Breast epithelium (tissue), 4 donors: Measurements from ENCODE around the gene MBLAC1. TPM values are rescaled to one million over a fixed set of nuclear protein-coding genes. Genes with fewer than 3 reads are reported as not detected.

Experiments used
- DNase-seq, 2 donors: peaks; one replicate each; pipeline ENCODE4 v3.0.0-alpha.2; 2019; ENCODE audit warnings: low spot score in 2 of 2
- H3K27ac ChIP-seq, 2 donors: fragments of 200-600 bp; sonication (generic) in 1 of 2; one replicate each; pipeline ENCODE4 v1.5.1; 2016 to 2019; ENCODE audit warnings: mild to moderate bottlenecking in 1 of 2
- H3K27me3 ChIP-seq, 2 donors: fragments of 200-600 bp; sonication (generic) in 1 of 2; one replicate each; pipeline versions ENCODE4 v1.5.1 to v1.6.0; 2017 to 2019; ENCODE audit warnings: control low read depth in 1 of 2, mild to moderate bottlenecking in 1 of 2
- H3K36me3 ChIP-seq: fragments of 200-600 bp; one replicate; pipeline ENCODE4 v1.5.1; 2019
- H3K4me1 ChIP-seq, 2 donors: fragments of 200-600 bp; sonication (generic); one replicate each; pipeline ENCODE4 v1.5.1; 2016 to 2019; ENCODE audit warnings: control low read depth in 1 of 2
- H3K4me3 ChIP-seq, 3 donors: fragments of 200-600 bp; sonication (generic); 1 replicate in 2 of 3; 2 replicates in 1 of 3; pipeline ENCODE4 v1.5.1; 2016 to 2019; ENCODE audit warnings: mild to moderate bottlenecking in 3 of 3, moderate library complexity in 2 of 3
- H3K9me3 ChIP-seq, 2 donors: fragments of 200-600 bp; sonication (generic) in 1 of 2; one replicate each; pipeline ENCODE4 v1.5.1; 2016 to 2019; ENCODE audit warnings: control low read depth in 1 of 2
- POLR2A ChIP-seq: fragments of 450-650 bp; IDR thresholded peaks from one replicate; pipeline ENCODE4 v1.6.1; 2016; ENCODE audit warnings: antibody characterized with exemption, mild to moderate bottlenecking, moderate library complexity
- POLR2AphosphoS5 ChIP-seq, 3 donors: sonication (generic); formaldehyde crosslinking; IDR thresholded peaks; one replicate each; pipeline ENCODE4 v1.6.1; 2017; ENCODE audit warnings: antibody characterized with exemption in 3 of 3
- intact Hi-C: fragments of 100-400 bp; cut with DNase I; formaldehyde crosslinking; loops from one replicate; pipeline ENCODE4 v1.15.1; 2023; ENCODE audit warnings: low total_unique reads
- total RNA-seq, 3 donors: library from RNA; depleted of rRNA; stranded (reverse); fragments of >200 nt; gene quantifications; one replicate each; pipeline ENCODE4 v1.1.0, GENCODE V29; 2016
- TF ChIP-seq, protein P1 (sequence below), 3 donors: fragments of 450-650 bp; IDR thresholded peaks; one replicate each; pipeline ENCODE4 v1.5.1; 2016 to 2017; ENCODE audit warnings: antibody characterized with exemption in 3 of 3, mild to moderate bottlenecking in 3 of 3, moderate library complexity in 3 of 3

The MBLAC1 gene
- total RNA-seq, 3 donors from 2014 or later, result 2.7 to 6.9 (median 4.5) TPM

DNA sequence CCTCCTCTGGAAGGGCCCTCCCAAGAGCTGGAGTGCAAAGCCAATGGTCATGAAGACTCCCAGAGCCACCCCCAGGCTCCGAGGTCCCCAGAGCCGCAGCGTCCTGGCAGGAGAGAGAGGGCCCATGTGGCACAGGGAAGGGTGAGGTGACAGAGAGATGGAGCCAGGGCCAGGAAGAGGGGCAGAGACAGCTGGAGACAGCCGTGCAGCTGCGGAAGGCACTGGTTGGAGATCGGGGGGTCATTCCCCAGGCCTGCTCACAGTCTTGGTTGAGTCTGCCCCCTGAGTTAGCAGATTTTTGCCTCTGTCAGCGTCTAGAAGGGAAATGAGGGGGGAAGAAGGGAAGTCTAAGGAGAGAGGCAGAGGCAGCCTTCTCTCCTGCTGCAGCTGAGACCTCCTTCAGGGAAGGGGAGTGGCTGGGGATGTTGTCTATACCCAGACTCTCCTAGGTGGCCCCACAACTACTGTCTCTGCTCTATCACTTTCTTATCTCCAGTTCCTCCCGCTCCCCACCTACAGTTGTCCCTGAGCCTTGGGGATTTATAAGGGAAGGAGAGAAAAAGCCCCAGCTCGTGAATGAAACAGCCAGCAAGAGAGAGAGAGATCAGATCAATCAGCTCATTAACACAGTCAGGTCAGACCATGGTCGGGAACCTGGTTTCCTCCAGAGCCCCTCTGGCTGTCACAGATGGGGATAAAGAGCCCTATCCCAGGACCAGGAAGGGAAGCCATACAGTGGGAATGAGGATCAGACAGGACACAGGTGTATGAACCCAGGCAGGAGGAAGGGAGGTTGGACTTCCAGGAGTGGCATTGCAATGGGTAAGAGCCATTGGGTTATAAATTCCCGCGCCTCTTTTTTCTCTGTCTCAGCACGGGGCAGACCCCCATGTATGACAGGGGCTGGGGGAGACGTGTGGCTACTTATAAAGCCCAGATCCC, 40.5 kb downstream of the MBLAC1 start:
- H3K27ac ChIP-seq, result no peak overlapping the region
- DNase-seq, result no peak
- TF ChIP-seq, protein P1, sequence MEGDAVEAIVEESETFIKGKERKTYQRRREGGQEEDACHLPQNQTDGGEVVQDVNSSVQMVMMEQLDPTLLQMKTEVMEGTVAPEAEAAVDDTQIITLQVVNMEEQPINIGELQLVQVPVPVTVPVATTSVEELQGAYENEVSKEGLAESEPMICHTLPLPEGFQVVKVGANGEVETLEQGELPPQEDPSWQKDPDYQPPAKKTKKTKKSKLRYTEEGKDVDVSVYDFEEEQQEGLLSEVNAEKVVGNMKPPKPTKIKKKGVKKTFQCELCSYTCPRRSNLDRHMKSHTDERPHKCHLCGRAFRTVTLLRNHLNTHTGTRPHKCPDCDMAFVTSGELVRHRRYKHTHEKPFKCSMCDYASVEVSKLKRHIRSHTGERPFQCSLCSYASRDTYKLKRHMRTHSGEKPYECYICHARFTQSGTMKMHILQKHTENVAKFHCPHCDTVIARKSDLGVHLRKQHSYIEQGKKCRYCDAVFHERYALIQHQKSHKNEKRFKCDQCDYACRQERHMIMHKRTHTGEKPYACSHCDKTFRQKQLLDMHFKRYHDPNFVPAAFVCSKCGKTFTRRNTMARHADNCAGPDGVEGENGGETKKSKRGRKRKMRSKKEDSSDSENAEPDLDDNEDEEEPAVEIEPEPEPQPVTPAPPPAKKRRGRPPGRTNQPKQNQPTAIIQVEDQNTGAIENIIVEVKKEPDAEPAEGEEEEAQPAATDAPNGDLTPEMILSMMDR (IDR thresholded peaks at IDR 0.05), result no peak
- no peaks in the 10 kb centered on the region for H3K4me1 ChIP-seq
- no peaks in the 10 kb centered on the region for H3K27me3 ChIP-seq
- no peaks in the 10 kb centered on the region for H3K9me3 ChIP-seq
- peak overlapping the region in 2 of 3 donors; percentile 46 to 52 for H3K4me3 ChIP-seq
- intact Hi-C loops, result loop anchor here (5.0 kb wide), 1 partner anchor 415 kb away; no protein-coding TSS in a partner anchor
- no peaks in the 10 kb centered on the region for H3K36me3 ChIP-seq

DNA sequence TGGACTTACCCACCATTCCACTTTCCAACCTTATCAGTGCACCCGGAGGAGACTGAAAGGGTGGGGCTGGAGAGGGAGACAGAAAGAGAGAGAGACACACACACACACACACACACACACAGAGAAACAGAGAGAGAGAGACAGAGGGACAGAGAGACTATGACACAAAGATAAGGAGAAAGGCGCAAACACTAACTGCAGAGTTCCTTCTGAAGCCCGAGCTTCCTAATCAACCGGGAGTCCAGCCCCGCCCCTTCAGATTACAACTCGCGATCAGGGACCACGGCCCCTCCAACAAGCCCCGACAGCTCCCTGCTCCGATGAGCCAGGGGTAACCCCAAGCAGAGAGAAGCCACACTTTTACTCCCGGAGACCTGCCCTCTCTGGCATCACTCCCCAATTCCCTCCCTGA, 41.2 kb downstream of the MBLAC1 start:
- H3K27me3 ChIP-seq, result no peaks in the 10 kb centered on the region
- H3K4me1 ChIP-seq, result no peaks in the 10 kb centered on the region
- H3K27ac ChIP-seq, result peak overlapping the region; percentile 45 to 56
- H3K9me3 ChIP-seq, result no peaks in the 10 kb centered on the region
- no peaks in the 10 kb centered on the region for H3K36me3 ChIP-seq
- TF ChIP-seq POLR2AphosphoS5 (IDR thresholded peaks at IDR 0.05), result no peak
- TF ChIP-seq, protein P1 (IDR thresholded peaks at IDR 0.05), result no peak
- no peak for TF ChIP-seq POLR2A
- intact Hi-C loops, result loop anchor here (5.0 kb wide), 1 partner anchor 416 kb away; no protein-coding TSS in a partner anchor
- H3K4me3 ChIP-seq, result peak overlapping the region; percentile 46 to 65 (median 52)
- no peak for DNase-seq

DNA sequence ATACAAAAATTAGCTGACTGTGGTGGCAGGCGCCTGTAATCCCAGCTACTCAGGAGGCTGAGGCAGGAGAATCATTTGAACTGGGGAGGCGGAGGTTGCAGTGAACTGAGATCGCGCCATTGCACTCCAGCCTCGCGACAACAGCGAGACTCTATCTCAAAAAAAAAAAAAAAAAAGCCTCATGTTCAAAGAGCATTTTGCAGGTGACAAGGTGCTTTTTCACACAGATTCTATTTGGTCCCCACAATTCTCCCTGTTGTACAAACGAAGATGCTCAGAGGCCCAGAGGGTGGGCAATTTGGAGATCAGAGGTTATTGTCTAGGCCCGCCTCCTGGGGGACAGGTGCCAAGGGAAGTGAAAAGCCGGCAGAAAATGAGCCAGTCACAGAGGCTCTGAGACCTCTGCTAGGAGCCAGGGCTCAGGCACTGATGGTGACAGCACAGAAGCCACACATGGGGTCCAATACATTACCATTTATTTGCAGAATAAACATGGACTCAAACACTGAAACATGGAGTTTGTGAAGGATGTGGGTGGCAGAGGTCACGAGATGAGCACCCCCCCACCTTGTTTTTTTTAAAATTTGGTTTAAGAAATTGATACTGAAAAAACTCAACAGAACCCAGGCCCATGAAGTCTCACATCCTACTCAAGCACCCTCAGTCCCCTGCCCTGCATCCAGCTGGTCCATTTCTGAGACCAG, 42.5 kb downstream of the MBLAC1 start:
- Histone ChIP-seq H3K36me3 (no peaks in the 10 kb centered on the region), H3K9me3 (no peaks in the 10 kb centered on the region), H3K4me1 (no peaks in the 10 kb centered on the region), H3K4me3 (peak overlapping the region in 1 of 3 donors; percentile 65), H3K27ac (peak overlapping the region; percentile 45 to 56), H3K27me3 (no peaks in the 10 kb centered on the region)
- intact Hi-C loops, result loop anchor here (5.0 kb wide), 1 partner anchor 417 kb away; no protein-coding TSS in a partner anchor
- no peak for DNase-seq
- TF ChIP-seq, protein P1 (IDR thresholded peaks at IDR 0.05), result no peak
- TF ChIP-seq POLR2AphosphoS5 (IDR thresholded peaks at IDR 0.05) (no peak), POLR2A (no peak)

DNA sequence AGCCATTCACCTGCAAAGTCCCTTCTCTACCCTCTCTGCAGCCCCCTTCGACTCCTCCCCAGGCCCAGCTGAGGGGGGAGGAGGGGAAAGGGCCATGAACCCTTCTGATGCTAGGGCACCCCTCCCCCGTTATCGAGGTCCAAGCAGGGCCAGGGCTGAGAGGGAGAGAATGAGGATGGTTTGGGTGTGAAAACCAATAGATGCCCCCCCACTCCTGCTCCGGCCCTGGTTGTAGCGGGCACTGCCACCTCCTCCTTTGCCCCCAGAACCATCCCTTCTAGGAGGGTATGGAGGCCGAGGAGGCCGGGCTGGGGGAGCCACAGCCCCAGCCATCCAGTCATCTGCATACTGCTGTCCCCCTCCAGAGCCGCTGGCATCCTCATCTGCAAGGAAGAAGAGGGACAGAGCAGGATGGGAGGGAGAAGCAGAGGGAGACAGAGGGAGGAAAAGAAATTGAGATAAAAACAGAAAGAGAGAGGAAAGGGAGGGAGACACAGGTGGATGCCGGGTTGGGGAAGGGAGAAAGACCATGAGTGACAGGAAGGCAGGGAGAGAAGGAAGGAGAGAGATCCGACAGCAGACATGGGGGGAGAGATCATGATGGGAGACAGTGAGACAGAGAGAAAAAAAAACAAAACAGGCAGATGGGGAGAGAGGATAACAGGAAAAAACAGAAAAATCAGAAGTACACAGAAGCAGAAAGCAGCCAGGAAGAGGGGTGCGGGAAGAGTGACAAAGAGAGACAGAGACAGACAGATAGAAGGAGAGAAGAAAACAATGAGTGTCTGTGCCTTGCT, 43.5 kb downstream of the MBLAC1 start:
- intact Hi-C loops, result no loop called here
- DNase-seq, result no peak
- Histone ChIP-seq H3K27ac (no peak overlapping the region), H3K36me3 (no peaks in the 10 kb centered on the region), H3K4me1 (no peaks in the 10 kb centered on the region), H3K4me3 (no peak overlapping the region), H3K9me3 (no peaks in the 10 kb centered on the region), H3K27me3 (no peaks in the 10 kb centered on the region)
- no peak for TF ChIP-seq POLR2AphosphoS5 (IDR thresholded peaks at IDR 0.05)
- no peak for TF ChIP-seq POLR2A
- TF ChIP-seq, protein P1 (IDR thresholded peaks at IDR 0.05), result no peak
